CMK (cell line): ENCODE results near the gene C1QTNF9.
"Not testable (repeated sequence)": the region's sequence is repeated elsewhere in the genome, so short reads cannot be mapped to it uniquely, and the experiment has no call there.

Experiments used
- DNase-seq: peaks from one replicate; pipeline ENCODE4 v3.0.0-alpha.2; 2010; ENCODE audit warnings: low read depth

The C1QTNF9 gene

GRCh38 chr13:24361113-24361512 lies 51.7 kb downstream of the C1QTNF9 start:
- no peak for DNase-seq

DNA sequence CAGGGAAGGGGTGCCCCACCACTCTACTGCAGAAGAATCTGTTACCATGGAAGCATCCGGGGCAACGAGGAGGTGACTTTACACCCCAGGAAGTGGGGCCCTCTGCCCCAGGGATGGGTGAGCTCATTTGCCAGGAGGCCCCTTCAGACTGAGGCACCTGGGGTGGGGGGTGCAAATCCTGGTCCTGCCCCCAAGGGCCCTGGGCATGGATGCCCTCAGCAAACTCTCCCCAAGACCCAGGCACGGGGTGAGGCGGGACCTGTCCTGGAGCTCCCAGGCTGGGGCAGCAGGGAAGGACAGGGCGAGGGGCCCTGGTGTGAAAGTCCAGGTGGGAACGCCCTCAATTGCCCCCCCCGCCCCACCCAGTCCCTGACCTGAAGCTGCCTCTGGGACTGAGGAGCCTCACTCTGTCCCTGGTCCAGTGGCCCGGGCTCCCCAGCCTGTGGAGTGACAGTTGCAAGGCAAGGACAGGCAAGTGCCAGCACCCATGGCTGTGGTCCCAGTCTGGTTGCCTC lies 52.5 kb downstream of the C1QTNF9 start:
- DNase-seq: no peak

GRCh38 chr13:24362435-24362952 lies 53.1 kb downstream of the C1QTNF9 start:
- no peak for DNase-seq

DNA sequence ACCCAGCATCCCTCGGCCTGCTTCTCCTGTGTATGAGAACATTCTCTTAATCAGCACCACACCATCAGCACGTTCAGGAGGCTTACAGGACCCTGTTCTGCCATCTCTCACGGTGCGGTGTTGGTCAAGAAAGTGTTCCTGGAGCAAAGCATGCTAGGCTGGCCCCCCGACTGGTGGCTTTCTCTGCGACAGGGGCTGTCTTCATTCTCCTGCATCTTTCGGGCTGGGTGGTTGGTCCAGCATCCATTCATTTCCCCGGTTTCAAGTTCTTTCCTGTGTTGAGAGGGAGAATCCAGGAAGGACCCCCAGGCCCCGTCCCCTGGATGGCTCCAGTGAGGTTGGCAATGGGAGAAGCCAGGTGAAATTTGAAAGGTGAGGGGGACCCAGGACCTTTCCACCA lies 55.8 kb downstream of the C1QTNF9 start:
- no peak for DNase-seq

- not testable (repeated sequence) for DNase-seq
Observed at GRCh38 chr13:24366315-24366714, 56.9 kb downstream of the C1QTNF9 start.

DNA sequence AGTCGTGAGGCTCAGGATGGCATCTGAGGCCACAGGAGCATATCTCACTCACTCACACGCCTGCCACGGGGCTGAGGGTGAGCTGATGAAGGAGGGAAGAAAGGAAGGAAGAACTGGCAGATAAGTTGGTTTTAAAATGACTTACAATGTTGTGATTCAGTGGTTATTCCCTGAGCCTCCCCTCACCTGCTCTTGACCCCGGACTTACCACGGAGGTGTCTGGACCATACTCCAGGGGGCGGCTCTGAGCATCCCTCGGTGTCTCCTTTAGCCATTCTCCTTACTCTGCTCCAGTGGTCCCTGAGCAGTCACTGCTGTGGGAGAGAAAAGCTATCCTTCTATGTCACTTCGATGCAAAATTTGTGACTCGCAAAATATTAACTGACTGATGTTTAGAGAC lies 61.9 kb downstream of the C1QTNF9 start:
- DNase-seq: not testable (repeated sequence)
